Fibroblast of the aortic adventitia (primary cell): ENCODE data around the gene WNT7B. TPM values are rescaled to one million over a fixed set of nuclear protein-coding genes. Genes with fewer than 3 reads are reported as not detected.

Experiments
- DNase-seq: peaks from one replicate; pipeline ENCODE4 v3.0.0-alpha.2; 2010; ENCODE audit warnings: low read depth
- H3K4me3 ChIP-seq: 2 replicates; pipeline ENCODE4 v1.5.1; 2011; ENCODE audit warnings: low read depth, mild to moderate bottlenecking, control low read depth, low read length, moderate library complexity
- total RNA-seq: library from RNA; depleted of rRNA; stranded (reverse); fragments of >200 nt; gene quantifications from 2 replicates; pipeline ENCODE4 v1.2.3, GENCODE V29; 2012; ENCODE audit warnings: low replicate concordance
- TF ChIP-seq, protein P1 (sequence below): IDR thresholded peaks from 2 replicates; pipeline ENCODE4 v1.5.1; 2011; ENCODE audit warnings: mild to moderate bottlenecking, low read length, control low read depth, inconsistent platforms; ENCODE audit not compliant: insufficient read depth

Gene WNT7B
- total RNA-seq, 1 donor = 0.18 TPM

GRCh38 chr22:45892681-45893461 is 84.1 kb downstream of the WNT7B start:
- no peak overlapping the region for H3K4me3 ChIP-seq
- DNase-seq = no peak
- TF ChIP-seq, protein P1, sequence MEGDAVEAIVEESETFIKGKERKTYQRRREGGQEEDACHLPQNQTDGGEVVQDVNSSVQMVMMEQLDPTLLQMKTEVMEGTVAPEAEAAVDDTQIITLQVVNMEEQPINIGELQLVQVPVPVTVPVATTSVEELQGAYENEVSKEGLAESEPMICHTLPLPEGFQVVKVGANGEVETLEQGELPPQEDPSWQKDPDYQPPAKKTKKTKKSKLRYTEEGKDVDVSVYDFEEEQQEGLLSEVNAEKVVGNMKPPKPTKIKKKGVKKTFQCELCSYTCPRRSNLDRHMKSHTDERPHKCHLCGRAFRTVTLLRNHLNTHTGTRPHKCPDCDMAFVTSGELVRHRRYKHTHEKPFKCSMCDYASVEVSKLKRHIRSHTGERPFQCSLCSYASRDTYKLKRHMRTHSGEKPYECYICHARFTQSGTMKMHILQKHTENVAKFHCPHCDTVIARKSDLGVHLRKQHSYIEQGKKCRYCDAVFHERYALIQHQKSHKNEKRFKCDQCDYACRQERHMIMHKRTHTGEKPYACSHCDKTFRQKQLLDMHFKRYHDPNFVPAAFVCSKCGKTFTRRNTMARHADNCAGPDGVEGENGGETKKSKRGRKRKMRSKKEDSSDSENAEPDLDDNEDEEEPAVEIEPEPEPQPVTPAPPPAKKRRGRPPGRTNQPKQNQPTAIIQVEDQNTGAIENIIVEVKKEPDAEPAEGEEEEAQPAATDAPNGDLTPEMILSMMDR = no peak

- no peak for DNase-seq
- TF ChIP-seq, protein P1 = no peak
- H3K4me3 ChIP-seq = no peak overlapping the region
These were observed 84.9 kb downstream of the WNT7B start for GRCh38 chr22:45891996-45892621.

GRCh38 chr22:45891471-45891995 is 85.4 kb downstream of the WNT7B start:
- TF ChIP-seq, protein P1 = no peak
- H3K4me3 ChIP-seq = no peak overlapping the region

DNA sequence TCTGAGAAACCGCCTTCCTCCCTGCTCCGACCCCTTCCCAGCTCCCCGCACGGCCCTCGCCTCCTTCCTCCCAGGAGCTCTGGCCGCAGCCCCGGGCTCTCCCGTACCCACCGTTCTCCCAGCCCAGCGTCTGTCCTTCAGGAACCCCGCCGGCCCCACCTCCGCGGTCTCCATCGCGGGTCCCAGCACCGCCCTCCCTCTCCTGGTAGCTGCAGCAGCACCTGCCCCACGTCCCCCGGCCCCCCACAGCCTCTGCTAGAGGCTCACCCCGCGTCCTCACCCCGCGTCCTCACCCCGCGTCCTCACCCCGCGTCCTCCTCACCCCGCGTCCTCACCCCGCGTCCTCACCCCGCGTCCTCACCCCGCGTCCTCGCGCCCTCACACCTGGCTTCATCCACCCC is 85.9 kb downstream of the WNT7B start:
- TF ChIP-seq, protein P1 = no peak
- DNase-seq = no peak
- H3K4me3 ChIP-seq = no peak overlapping the region

More at GRCh38 chr22:45891471-45891995, 85.4 kb downstream of the WNT7B start:
- DNase-seq = no peak

GRCh38 chr22:45890351-45890635 is 86.7 kb downstream of the WNT7B start:
- TF ChIP-seq, protein P1 = no peak
- no peak for DNase-seq
- H3K4me3 ChIP-seq = no peak overlapping the region

- no peak for DNase-seq
- H3K4me3 ChIP-seq = no peak overlapping the region
- TF ChIP-seq, protein P1 = no peak
These were observed 87.2 kb downstream of the WNT7B start for GRCh38 chr22:45889539-45890350.
